Right ventricle myocardium inferior (tissue), 1 donor: ENCODE measurements around the gene UCKL1. TPM values are rescaled to one million over a fixed set of nuclear protein-coding genes. Genes with fewer than 3 reads are reported as not detected.
"Not testable (repeated sequence)": the region's sequence is repeated elsewhere in the genome, so short reads cannot be mapped to it uniquely, and the experiment has no call there.

ENCODE experiments used
- ATAC-seq: fragments of 200-7000 bp; cut with Tn5 transposase; one replicate; pipeline ENCODE4 v1.9.1; 2020; ENCODE audit warnings: mild to moderate bottlenecking, moderate library complexity
- DNase-seq: peaks from one replicate; pipeline ENCODE4 v3.0.0; 2021; ENCODE audit errors: missing footprints
- intact Hi-C: fragments of 100-400 bp; cut with DNase I; formaldehyde crosslinking; loops from one replicate; pipeline ENCODE4 v1.11.0; 2022
- total RNA-seq: library from RNA; stranded (reverse); fragmentation: NEBNext Ultra II Directional; extraction: Animal tissue kit (Norgen Biotek cat#: 25700); gene quantifications from one replicate; pipeline ENCODE4 v1.2.1, GENCODE V29; 2021
- donor health status: DM: no; HTN: yes; CAD: no; lungs with severe emphysema.

Gene UCKL1
- total RNA-seq, 1 donor from 2014 or later: 52.0 TPM

- ATAC-seq: no peak
- intact Hi-C loops: loop anchor here (5.0 to 10.0 kb wide), 3 partner anchors 108 to 347 kb away; partner anchors contain the start of genes GMEB2, LKAAEAR1 and OPRL1
- no peak for DNase-seq
Observed at GRCh38 chr20:63974402-63975200, 18.4 kb upstream of the UCKL1 start.

- ATAC-seq (peak; percentile 89), DNase-seq (peak; percentile 94)
- intact Hi-C loops: loop anchor here (2.0 to 10.0 kb wide), 4 partner anchors 65 to 435 kb away; partner anchors contain the start of gene GMEB2
Observed at GRCh38 chr20:63973636-63974401, 17.6 kb upstream of the UCKL1 start.

GRCh38 chr20:63973160-63973479, 16.9 kb upstream of the UCKL1 start:
- intact Hi-C loops: loop anchor here (2.0 to 10.0 kb wide), 4 partner anchors 64 to 434 kb away; partner anchors contain the start of gene GMEB2
- ATAC-seq (no peak), DNase-seq (no peak)

GRCh38 chr20:63972312-63973159, 16.3 kb upstream of the UCKL1 start:
- intact Hi-C loops: loop anchor here (2.0 to 10.0 kb wide), 4 partner anchors 64 to 434 kb away; partner anchors contain the start of gene GMEB2
- DNase-seq: no peak
- no peak for ATAC-seq

- DNase-seq, ATAC-seq: not testable (repeated sequence)
- intact Hi-C loops: loop anchor here (2.0 to 10.0 kb wide), 4 partner anchors 63 to 433 kb away; partner anchors contain the start of gene GMEB2
Observed at GRCh38 chr20:63971960-63972311, 15.7 kb upstream of the UCKL1 start.

- ATAC-seq (no peak), DNase-seq (no peak)
- intact Hi-C loops: loop anchor here (5.0 to 10.0 kb wide), 2 partner anchors 196 to 344 kb away; partner anchors contain the start of gene GMEB2
Observed at GRCh38 chr20:63970714-63971431, 14.7 kb upstream of the UCKL1 start.

GRCh38 chr20:63969838-63970713, 13.9 kb upstream of the UCKL1 start, which contains the start of gene ZNF512B:
ZNF512B (minus strand) TSS chr20:63969930; CDS start chr20:63967950, 1,980 bp downstream.
- intact Hi-C loops: loop anchor here (5.0 to 10.0 kb wide), 2 partner anchors 195 to 343 kb away; partner anchors contain the start of gene GMEB2

GRCh38 chr20:63968928-63969760, 12.9 kb upstream of the UCKL1 start:
- intact Hi-C loops: no loop called here
- ATAC-seq: no peak
- peak; percentile 53 for DNase-seq

More at GRCh38 chr20:63969838-63970713, 13.9 kb upstream of the UCKL1 start, which contains the start of gene ZNF512B:
- DNase-seq (peak; percentile 76), ATAC-seq (peak; percentile 53)

GRCh38 chr20:63968136-63968927, 12.1 kb upstream of the UCKL1 start:
- DNase-seq: peak; percentile 37
- intact Hi-C loops: no loop called here
- no peak for ATAC-seq

- peak; percentile 57 for DNase-seq
Observed at GRCh38 chr20:63967330-63968135, 11.3 kb upstream of the UCKL1 start.

GRCh38 chr20:63966944-63967322, 10.7 kb upstream of the UCKL1 start:
- no peak for ATAC-seq
- peak; percentile 22 for DNase-seq
- intact Hi-C loops: no loop called here

More at GRCh38 chr20:63967330-63968135, 11.3 kb upstream of the UCKL1 start:
- intact Hi-C loops: no loop called here
- ATAC-seq: no peak

GRCh38 chr20:63966172-63966943, 10.1 kb upstream of the UCKL1 start:
- intact Hi-C loops: no loop called here
- DNase-seq (peak; percentile 30), ATAC-seq (no peak)

- ATAC-seq (no peak), DNase-seq (peak; percentile 25)
- intact Hi-C loops: no loop called here
Observed at GRCh38 chr20:63964412-63964811, 8.2 kb upstream of the UCKL1 start.

GRCh38 chr20:63963784-63964301, 7.6 kb upstream of the UCKL1 start:
- ATAC-seq: no peak
- intact Hi-C loops: no loop called here
- peak; percentile 49 for DNase-seq
